HG02973 (cell line): ENCODE data around the gene ZNF681.
"Not testable (repeated sequence)": the region's sequence is repeated elsewhere in the genome, so short reads cannot be mapped to it uniquely, and the experiment has no call there.

ENCODE experiments used
- ATAC-seq: cut with Tn5 transposase; IDR thresholded peaks from one replicate; pipeline ENCODE4 v1.9.1; 2021; ENCODE audit warnings: moderate library complexity; ENCODE audit not compliant: unreplicated experiment

Gene ZNF681

DNA sequence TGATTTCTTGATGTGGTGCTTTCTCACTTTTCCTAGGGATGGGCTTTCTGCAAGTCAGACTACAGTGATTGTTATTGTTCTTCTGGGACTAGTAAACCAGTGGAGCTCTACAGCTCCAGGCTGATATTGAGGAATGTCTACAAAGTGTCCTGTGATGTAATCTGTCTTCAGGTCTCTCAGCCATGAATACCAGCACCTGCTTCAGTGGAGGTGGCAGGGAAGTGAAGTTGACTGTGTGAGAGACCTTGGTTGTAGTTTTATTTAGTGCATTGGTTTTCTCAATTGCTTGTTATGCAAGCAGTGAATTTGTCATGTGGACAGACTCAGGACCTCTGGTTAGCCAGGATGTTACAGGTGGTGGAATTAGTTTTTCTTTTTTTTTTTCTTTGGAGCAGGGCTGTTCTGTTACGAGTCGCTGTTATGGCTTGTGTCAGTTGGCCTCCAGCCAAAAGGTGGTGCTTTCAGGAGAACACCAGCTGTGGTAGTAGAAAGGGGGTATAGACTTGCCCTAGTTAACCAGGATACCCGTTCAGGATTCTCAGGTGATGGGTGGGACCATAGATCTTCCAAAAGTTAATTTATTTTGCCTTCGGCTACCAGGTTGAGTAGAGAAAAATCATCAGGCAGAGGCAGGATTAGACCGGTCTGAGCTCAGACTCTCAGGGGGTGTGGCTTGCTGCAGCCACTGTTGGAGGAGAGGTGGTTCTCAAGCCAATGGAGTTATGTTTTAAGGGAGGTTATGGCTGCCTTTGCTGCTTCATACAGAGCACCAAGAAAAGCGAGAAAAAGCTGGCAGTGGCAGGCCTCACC, 59.8 kb downstream of the ZNF681 start:
- no peak for ATAC-seq

DNA sequence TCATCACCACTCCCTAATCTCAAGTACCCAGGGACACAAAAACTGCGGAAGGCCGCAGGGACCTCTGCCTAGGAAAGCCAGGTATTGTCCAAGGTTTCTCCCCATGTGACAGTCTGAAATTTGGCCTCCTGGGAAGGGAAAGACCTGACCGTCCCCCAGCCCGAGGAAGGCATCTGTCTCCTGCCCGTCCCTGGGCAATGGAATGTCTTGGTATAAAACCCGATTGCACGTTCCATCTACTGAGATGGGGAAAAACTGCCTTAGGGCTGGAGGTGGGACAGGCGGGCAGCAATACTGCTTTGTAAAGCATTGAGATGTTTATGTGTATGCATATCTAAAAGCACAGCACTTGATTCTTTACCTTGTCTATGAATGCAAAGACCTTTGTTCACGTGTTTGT, 65.8 kb downstream of the ZNF681 start:
- ATAC-seq: not testable (repeated sequence)
